Left ventricle myocardium superior (tissue), 1 donor: ENCODE data around the gene FIG4. TPM values are rescaled to one million over a fixed set of nuclear protein-coding genes. Genes with fewer than 3 reads are reported as not detected.
A peak's percentile ranks its signal among the peaks of the same experiment; 100 is the strongest.

Experiments used
- ATAC-seq: fragments of 200-7000 bp; cut with Tn5 transposase; one replicate; pipeline ENCODE4 v1.9.1; 2020; ENCODE audit warnings: mild to moderate bottlenecking, moderate library complexity
- DNase-seq: peaks from one replicate; pipeline ENCODE4 v3.0.0-alpha.2; 2020
- intact Hi-C: fragments of 100-400 bp; cut with micrococcal nuclease; formaldehyde crosslinking; loops from one replicate; pipeline ENCODE4 v1.11.0; 2022
- total RNA-seq: library from RNA; stranded (reverse); fragmentation: NEBNext Ultra II Directional; extraction: Animal tissue kit (Norgen Biotek cat#: 25700); gene quantifications from one replicate; pipeline ENCODE4 v1.2.1, GENCODE V29; 2021
- donor health status: DM: no; HTN: yes; CAD: no; lungs with severe emphysema.

Gene FIG4
- total RNA-seq, 1 donor from 2014 or later = 8.9 TPM

GRCh38 chr6:109872549-109872948, 181.5 kb downstream of the FIG4 start:
- intact Hi-C loops = no loop called here
- ATAC-seq = peak; percentile 43
- DNase-seq = no peak

GRCh38 chr6:109872968-109873545, 182.0 kb downstream of the FIG4 start:
- no peak for ATAC-seq
- intact Hi-C loops = no loop called here
- DNase-seq = no peak

DNA sequence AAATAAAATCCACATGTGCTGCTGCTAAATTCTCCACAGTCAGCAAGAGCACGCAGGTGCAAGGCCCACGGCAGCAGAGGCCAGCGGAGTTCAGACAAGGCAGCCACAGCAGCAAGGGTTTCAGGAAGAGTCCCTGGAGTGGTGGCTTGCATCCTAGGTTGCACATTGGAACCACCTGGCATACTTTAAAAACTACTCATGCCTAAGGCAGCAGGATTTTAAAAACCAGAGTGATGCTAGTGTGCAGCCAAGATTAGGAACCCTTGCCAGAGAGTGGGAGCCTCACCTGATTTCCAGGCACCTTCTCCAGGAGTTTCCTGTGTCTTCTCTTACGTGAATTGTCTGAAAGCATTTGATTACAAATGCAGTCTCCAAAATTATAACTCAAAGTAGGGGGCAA, 183.0 kb downstream of the FIG4 start:
- ATAC-seq = no peak
- DNase-seq = no peak
- intact Hi-C loops = no loop called here

GRCh38 chr6:109874621-109875020, 183.5 kb downstream of the FIG4 start:
- no peak for ATAC-seq
- intact Hi-C loops = no loop called here
- no peak for DNase-seq

Other genes with a start within 250 kb of the FIG4 start
- 7.5 TPM for gene MICAL1, start 235.5 kb upstream of the FIG4 start, total RNA-seq
- 3.4 TPM for gene ZBTB24, start 208.1 kb upstream of the FIG4 start, total RNA-seq
- gene AK9, start 94 bp upstream of the FIG4 start, total RNA-seq = 11.7 TPM